ENCODE results near the gene CSH2. TPM values are rescaled to one million over a fixed set of nuclear protein-coding genes. Genes with fewer than 3 reads are reported as not detected.
A peak's percentile ranks its signal among the peaks of the same experiment; 100 is the strongest.

CSH2 gene
- total and polyA plus RNA-seq, 2 of the 13 experiments (the other 11 are each of a cell fraction or from before 2014, with no cell fraction given): not detected

- TF ChIP-seq ZNF407 (CRISPR knock-in tag; IDR thresholded peaks at IDR 0.05; ENCODE audit: not compliant biosample characterization) (no peak), ZNF33B (CRISPR knock-in tag; IDR thresholded peaks at IDR 0.05) (no peak), CTCF (CRISPR knock-in tag; IDR thresholded peaks at IDR 0.05) (peak; percentile 74), HDAC2 (CRISPR knock-in tag; IDR thresholded peaks at IDR 0.05) (no peak), HHEX (CRISPR knock-in tag; IDR thresholded peaks at IDR 0.05) (no peak), MXI1 (IDR thresholded peaks at IDR 0.05; ENCODE audit: borderline replicate concordance, low read depth, low read length) (no peak; the same call in 2 of the 3 replicates), ZFY (CRISPR knock-in tag; IDR thresholded peaks at IDR 0.05) (no peak; the same call in 1 of the 2 replicates), ZNF883 (CRISPR knock-in tag; IDR thresholded peaks at IDR 0.05; ENCODE audit: not compliant biosample characterization) (peak; percentile 18), ATF7-NPFF (CRISPR knock-in tag; IDR thresholded peaks at IDR 0.05; ENCODE audit: low read depth) (peak; percentile 49), ZNF7 (CRISPR knock-in tag; IDR thresholded peaks at IDR 0.05) (no peak), GTF3A (CRISPR knock-in tag; conservative IDR thresholded peaks at IDR 0.05) (no peak), ZFP41 (CRISPR knock-in tag; IDR thresholded peaks at IDR 0.05; ENCODE audit: borderline replicate concordance) (no peak), ZNF335 (CRISPR knock-in tag; IDR thresholded peaks at IDR 0.05) (no peak), BRD4 (CRISPR knock-in tag; IDR thresholded peaks at IDR 0.05) (no peak), ZNF850 (CRISPR knock-in tag; conservative IDR thresholded peaks at IDR 0.05) (no peak), DDIT3 (CRISPR knock-in tag; IDR thresholded peaks at IDR 0.05) (no peak), HNRNPL (IDR thresholded peaks at IDR 0.05; ENCODE audit: low read depth, low read length) (peak; percentile 91)
These were observed 24.4 kb downstream of the CSH2 start (continued) for GRCh38 chr17:63848834-63849689.
